Activated CD8-positive, alpha-beta memory T cell treated with anti-CD3 and anti-CD28 coated beads for 4 hours (primary cell): ENCODE measurements around the gene GRID2IP.
A peak's percentile ranks its signal among the peaks of the same experiment; 100 is the strongest.
"Not testable (repeated sequence)": the region's sequence is repeated elsewhere in the genome, so short reads cannot be mapped to it uniquely, and the experiment has no call there.

Source experiments
- DNase-seq, 2 donors: peaks; one replicate each; pipeline ENCODE4 v3.0.0-alpha.2; 2020; ENCODE audit warnings: low read depth in 2 of 2

GRID2IP gene

GRCh38 chr7:6551016-6551511, at the start of gene GRID2IP:
Gene GRID2IP (minus strand): TSS chr7:6551461. CDS start chr7:6551436, 25 bp downstream.
- DNase-seq: no peak

- no peak for DNase-seq
These were observed 48.8 kb upstream of the GRID2IP start for GRCh38 chr7:6600093-6600492.

GRCh38 chr7:6590645-6591110, 39.4 kb upstream of the GRID2IP start:
- DNase-seq: no peak

- DNase-seq: peak; percentile 55 to 57
These were observed 38.8 kb upstream of the GRID2IP start, which contains the start of gene INTS15 for GRCh38 chr7:6589829-6590644. Gene INTS15 (plus strand): TSS chr7:6590021. CDS start chr7:6590284, 263 bp downstream.

- no peak for DNase-seq
These were observed 38.0 kb upstream of the GRID2IP start for GRCh38 chr7:6589151-6589828.

- no peak for DNase-seq
These were observed 37.3 kb upstream of the GRID2IP start for GRCh38 chr7:6588566-6588965.

- not testable (repeated sequence) for DNase-seq
These were observed 34.6 kb upstream of the GRID2IP start for GRCh38 chr7:6585746-6586432.

GRCh38 chr7:6579446-6579845, 28.2 kb upstream of the GRID2IP start:
- no peak for DNase-seq

GRCh38 chr7:6578114-6579084, 27.1 kb upstream of the GRID2IP start:
- DNase-seq: no peak

GRCh38 chr7:6577369-6578113, 26.3 kb upstream of the GRID2IP start, which contains the start of gene ZDHHC4:
Gene ZDHHC4 (plus strand): TSS chr7:6577454. CDS start chr7:6580562, 3,108 bp downstream.
- peak; percentile 76 to 77 for DNase-seq

- DNase-seq: not testable (repeated sequence)
These were observed 25.7 kb upstream of the GRID2IP start for GRCh38 chr7:6576867-6577368.

GRCh38 chr7:6576024-6576866, 25.0 kb upstream of the GRID2IP start:
- no peak for DNase-seq

- DNase-seq: no peak
These were observed 24.2 kb upstream of the GRID2IP start for GRCh38 chr7:6575281-6576023.

- no peak for DNase-seq
These were observed 20.0 kb upstream of the GRID2IP start for GRCh38 chr7:6571160-6571779.

- no peak for DNase-seq
These were observed 16.6 kb upstream of the GRID2IP start for GRCh38 chr7:6567886-6568285.

GRCh38 chr7:6565655-6566054, 14.4 kb upstream of the GRID2IP start:
- no peak for DNase-seq

GRCh38 chr7:6563936-6564770, 12.9 kb upstream of the GRID2IP start:
- no peak for DNase-seq
